NCI-H526 (cell line): ENCODE results near the gene UBE2E3.
"Not testable (repeated sequence)": the region's sequence is repeated elsewhere in the genome, so short reads cannot be mapped to it uniquely, and the experiment has no call there.

ENCODE experiments used
- DNase-seq, 2 experiments: peaks; one replicate each; lab custom pipeline; 2025; lab: John Stamatoyannopoulos, UW

UBE2E3 gene

DNA sequence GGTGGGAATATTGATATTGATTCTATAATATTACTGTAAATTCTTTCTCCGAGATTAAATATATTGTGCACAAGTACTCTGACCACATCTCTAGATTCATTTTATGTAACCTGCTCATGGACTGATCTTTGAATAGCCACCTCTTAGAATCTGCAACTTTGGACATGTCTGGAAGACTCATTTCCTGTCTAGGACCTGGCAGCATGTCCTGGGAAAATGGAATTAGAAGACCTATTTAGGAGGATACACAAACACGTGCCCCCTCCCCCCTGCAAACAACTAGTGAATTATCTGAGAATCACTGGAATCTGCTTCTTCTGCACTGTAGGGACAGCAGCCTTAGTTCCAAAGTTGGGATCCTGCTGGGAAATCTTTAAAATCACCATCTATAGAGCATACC is 94.1 kb downstream of the UBE2E3 start:
- DNase-seq = no peak

DNA sequence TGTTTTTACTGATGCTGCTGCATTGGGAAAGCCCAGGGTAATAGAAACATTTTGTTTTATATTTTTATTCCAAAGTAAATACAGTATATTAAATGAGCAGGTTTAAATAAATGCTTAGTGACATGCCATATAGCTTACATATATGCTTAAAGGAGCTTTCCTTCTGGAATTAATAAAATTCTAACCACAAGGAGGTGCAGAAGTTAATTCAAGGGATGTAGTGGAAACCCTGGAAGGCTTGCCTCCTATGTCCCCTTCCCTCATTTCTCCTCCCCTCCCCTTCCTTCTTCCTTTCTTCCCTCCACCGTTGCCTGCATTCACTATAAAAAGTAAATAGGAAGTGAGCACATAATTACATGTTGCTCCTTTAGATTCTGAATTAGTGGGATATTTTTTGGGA is 96.3 kb downstream of the UBE2E3 start:
- no peak for DNase-seq

DNA sequence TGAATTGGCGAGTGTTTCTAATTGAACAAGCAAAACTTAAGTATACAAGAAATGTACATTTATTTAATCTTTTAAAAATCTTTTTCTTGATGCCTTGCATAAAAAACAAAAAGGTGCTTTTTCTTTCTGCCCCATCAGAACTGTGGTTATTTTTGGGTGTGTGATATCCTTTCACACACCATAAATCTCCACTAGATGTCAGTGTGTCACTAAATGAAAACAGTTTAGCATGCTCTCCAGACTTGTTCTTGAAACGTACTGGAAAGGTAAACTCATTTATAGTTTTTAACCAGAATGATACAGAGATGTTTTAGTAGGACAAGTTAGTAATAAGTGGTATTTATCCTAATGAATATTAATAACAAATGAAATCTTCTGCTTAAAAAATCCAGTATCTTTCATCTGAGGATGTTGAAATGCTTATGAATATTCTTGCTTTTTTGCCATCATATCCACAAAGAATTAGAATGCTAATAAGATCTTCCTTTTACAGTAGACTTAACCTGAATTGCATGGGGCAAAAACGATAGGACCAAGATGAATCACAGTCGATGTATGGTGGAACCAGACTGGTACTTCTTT is 96.8 kb downstream of the UBE2E3 start:
- DNase-seq = peak; percentile 44 to 68

DNA sequence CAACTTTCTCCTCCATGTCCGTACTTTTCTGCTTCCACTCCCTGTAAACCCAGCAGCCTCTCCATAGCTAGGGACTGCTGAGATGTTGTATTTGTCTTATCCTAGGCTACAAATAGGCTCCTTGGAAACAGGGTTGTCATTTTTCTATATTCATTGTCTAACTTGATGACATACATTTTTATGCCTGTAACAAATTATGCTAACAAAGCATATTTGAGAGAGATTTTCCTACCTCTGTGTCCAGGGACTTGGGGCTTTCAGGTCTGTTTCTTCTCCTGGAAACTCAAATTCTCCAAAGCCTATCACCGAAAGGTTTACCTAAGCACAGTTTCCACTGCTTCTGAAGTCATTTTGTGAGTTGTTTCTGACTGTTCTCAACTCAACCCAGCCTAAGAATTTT is 102.7 kb downstream of the UBE2E3 start:
- DNase-seq = no peak

DNA sequence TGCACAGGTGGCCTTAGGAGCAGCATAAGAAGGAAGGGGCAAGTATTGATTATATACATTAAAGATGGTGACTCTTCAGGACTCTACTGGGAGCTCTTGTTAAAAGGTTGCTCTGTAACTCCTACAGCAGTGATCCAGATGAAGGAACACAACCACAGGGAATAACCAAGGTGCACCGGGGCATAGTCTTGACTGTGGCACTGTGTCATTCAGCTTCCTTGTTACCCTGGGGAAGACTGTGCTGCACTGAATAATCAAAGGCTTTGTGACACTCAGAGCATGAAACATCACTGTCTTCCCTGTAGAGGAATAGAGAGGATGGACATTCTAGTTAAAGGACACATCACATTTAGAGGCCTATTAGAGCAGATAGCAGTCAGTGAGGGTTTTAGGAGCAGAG is 105.3 kb downstream of the UBE2E3 start:
- no peak for DNase-seq

DNA sequence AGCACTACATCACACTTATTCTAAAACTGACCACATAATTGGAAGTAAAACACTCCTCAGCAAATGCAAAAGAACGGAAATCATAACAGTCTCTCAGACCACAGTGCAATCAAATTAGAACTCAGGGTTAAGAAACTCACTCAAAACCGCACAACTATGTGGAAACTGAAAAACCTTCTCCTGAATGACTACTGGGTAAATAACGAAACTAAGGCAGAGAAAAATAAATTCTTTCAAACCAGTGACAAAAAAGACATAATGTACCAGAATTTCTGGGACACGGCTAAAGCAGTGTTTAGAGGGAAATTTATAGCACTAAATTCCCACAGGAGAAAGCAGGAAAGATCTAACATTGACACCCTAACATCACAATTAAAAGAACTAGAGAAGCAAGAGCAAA is 111.5 kb downstream of the UBE2E3 start:
- DNase-seq = not testable (repeated sequence)

DNA sequence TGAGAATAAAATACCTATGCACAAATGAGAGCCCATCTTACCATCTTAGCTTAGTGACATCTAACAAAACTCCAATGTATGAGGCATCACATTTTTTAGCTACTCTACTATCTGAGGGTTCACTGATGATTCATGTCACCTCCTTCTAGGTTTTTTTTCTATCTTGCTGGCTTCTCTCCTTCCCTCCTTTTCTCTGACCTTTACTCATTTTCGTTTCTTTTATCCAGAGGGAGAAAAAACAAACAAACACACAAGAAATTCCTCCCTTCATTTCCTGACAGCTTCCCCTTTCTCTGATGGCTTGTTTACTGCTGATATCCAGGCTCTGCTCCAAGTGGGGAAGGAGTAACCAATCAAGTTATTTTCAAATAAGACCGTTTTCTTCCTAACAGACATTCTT is 115.1 kb downstream of the UBE2E3 start:
- DNase-seq = no peak

DNA sequence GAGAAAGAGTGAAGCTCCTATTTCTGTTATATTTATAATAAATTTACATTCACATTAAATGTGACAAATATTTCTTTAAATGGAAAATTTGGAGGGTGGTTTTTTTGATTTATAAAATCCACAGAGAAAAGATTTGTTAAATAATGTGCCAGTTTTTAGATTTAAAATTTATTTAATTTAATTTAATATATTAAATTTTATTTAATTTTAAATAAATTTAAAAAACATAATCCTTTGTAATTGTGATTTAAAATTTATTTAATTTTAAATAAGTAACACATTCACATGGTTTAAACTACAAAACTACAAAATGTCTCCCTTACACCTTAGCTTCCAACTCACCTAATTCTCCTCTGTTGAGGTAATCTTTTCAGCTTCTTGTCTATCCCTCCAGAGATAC is 123.3 kb downstream of the UBE2E3 start:
- no peak for DNase-seq

DNA sequence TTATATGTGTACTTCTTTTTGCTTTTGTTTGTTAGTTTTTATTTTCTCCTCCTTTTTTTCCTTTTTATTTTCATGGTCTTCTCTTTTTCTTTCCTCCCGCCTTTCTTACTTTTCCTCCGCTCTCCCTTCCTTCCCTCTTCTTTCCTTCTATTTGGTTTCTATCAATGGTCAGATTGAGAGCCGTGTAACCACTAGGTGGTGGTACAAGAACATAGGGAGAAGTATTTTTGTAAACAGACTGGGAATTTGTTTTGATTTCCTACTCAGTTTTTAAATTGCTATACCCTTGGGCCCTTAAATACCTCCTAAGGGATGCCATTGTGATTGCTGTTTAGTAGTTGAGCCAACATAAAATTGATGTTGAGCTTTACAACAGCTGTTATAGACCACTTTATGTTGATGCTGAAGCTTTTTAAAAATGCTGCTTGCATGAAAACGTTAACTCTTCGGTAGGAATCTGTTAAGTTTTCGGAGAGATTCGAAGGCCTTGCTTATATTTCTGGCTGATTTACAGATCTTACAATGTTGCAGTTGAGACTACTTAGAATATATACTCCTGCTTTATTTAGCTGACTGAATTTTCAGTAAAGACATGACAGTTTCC is 124.2 kb downstream of the UBE2E3 start:
- DNase-seq = peak in 1 of 2 experiments; percentile 64

DNA sequence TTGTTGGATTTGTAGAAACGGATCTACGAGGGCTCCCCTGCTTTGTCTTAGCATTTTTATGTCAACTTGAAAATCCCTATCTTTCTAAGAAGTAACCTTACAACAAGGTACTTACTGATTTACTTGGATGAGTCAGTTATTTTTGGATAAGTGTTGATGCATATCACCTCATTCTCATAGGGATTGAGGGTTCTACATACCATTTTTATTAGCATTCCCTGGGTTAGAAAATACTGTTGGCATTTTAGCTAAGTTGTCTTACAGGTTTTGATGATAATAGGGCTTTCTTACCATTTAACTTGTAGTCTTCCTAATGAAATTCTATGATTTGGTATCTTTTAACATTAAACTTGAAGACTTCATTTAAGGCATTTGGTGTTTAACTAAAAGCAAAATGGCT is 125.2 kb downstream of the UBE2E3 start:
- DNase-seq = no peak

DNA sequence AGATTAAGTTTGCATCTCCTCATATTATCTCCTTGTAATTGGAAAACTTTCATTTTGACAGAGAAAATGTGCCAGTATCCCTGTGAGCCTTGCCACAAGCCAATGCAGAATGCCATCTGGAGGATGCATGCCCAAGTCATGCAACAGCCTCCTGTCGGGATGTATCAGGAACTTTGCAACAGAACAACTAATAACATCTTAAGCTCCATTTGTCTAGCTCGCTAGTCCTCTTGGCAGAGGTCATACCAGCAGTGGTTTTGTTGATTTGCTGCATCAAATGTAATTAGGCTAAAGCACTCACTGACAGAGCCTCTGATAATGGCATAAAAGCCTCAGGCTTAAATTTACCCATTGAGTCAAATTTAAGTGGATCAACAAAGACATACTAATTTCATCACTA is 125.8 kb downstream of the UBE2E3 start:
- no peak for DNase-seq

DNA sequence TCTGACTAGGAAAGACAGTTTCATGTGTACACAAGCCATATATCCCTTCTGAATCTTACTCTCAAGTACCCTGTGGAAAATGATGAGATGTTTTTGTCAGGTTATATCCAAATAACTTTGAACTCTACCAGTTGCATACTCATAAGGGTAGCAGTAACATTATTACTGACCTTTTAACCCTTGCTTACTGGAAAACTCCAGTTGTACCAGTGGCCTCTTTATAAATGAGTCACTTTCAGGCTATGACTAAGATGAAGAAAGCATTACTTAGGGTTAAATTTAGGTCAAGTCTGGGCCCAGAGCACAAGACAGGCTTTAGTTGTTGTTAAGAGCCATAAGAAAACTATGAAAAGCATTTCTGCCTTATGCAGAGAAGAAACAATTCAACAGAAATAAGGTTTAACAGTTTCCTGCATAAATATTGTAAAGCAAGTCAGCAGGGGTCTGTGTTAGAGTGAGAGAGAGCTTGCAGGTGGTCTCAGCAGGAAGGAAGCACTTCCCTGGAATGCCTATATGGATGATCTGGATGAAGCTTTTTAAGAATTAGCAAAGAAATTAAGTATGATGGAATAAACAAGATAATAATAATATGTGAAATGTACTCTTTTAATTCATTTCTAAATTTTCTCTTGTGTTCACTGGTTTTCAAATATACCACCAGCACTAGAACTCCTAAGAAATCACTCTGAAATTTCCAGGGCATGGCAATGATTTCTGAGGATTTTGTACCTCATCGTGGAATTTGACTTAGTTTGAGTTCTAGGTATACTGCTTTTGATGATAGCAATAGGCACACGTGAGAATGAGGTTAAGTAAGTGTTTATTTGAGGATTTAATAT is 126.6 kb downstream of the UBE2E3 start:
- DNase-seq = no peak

DNA sequence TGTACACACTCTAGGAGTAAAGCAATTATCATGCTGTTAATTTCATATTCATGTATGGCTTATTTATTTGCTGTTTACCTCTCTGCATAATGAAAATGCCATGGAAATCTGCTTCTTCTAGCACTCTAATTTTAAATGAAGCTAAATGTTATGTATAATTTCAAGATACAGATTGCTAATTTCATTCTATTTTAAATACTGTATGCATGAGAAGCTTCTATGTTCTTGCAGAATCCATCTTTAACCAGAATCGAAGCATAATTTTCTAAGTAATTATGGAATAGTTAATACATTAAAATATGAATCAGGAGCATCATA is 127.2 kb downstream of the UBE2E3 start:
- DNase-seq = no peak

DNA sequence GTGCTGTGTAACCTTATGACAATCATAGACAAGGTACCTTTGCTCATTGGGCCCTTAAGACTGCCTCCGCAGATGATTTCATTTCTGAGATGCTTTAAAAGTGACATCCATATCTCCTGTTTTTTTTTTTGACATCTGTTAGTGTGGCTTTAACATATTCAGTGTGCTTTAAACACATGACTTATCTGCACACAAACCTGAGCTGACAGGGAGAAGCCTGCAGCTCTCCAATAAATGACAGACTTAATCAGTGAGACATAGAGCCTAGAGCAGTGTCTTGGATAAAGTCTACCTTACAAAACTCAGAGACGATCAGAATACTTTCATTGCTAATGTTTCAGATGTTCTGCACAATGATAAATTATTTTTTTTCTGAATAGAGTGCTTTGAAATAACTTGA is 130.7 kb downstream of the UBE2E3 start:
- no peak for DNase-seq

DNA sequence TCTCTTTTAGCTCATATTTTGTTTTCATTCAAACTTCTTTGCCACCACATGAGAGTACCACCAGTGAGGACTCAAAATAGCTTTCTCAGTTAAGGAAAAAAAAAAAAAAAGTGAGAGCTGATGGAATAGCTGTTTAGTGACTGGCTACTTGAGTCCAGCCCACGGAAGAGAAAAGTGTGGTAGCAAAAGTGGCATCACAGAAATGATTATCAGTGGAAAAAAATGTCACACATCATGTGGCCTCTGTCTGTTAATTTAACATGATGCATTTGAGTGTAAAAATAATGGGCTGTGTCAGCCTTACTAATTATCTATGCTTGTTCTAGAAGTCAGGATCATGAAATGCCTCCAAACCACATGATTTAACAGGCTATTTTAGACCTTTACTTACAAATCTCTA is 132.5 kb downstream of the UBE2E3 start:
- DNase-seq = no peak
